ENCODE measurements around the gene EFNA5. TPM values are rescaled to one million over a fixed set of nuclear protein-coding genes. Genes with fewer than 3 reads are reported as not detected.

EFNA5 gene
- total and polyA plus RNA-seq, 2 of the 8 experiments (the other 6 are each of a cell fraction or from before 2014, with no cell fraction given), result 9.6 to 21.8 TPM

DNA sequence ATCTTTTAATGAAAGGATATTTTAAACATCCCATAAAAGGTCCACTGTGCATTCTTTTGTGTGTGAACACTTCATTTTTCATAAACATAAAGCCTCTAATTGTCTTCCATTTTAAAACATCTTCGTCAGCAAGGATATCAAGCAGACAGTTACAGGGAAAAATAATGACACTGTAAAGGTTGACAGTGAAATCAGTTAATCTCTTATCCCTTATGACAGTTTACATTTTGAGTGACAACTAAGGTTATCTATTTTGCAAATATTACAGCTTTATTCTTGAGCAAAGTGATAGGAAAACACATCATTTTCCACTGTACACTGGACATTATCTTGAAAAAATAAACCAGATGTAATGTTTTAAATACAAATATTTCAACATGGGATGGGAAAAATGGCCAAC lies 28.7 kb upstream of the EFNA5 start:
- H2BK12ac ChIP-seq (ENCODE audit: low read depth, low read length), result no peak overlapping the region
- H2BK120ac ChIP-seq (replicated peaks; ENCODE audit: low read depth, low read length), result no peak overlapping the region
- no peak for FAIRE-seq
- H3K56ac ChIP-seq (replicated peaks; ENCODE audit: insufficient read length, low read depth, low read length), result no peak overlapping the region
- no peak overlapping the region for H3K27ac ChIP-seq (ENCODE audit: low read depth, low read length)
- H2AFZ ChIP-seq (ENCODE audit: low read length), result no peak overlapping the region
- no peak overlapping the region for H3K9ac ChIP-seq (replicated peaks in 1 of 4; ENCODE audit: extremely low read depth in 1 of 4, low read depth in 3 of 4, low read length in 3 of 4)
- no peak overlapping the region for H3K4ac ChIP-seq (replicated peaks; ENCODE audit: insufficient read length, low read depth, low read length)
- no peaks in the 10 kb centered on the region for H3K79me2 ChIP-seq (ENCODE audit: control insufficient read depth in 1 of 2, insufficient read depth in 2 of 2, low read length in 2 of 2)
- no peak for DNase-seq (ENCODE audit: low read depth in 1 of 2, low spot score in 2 of 2)
- no peak overlapping the region for H3K4me2 ChIP-seq (ENCODE audit: insufficient read depth in 1 of 2, low read depth in 2 of 2, low read length in 2 of 2)
- H2BK5ac ChIP-seq (ENCODE audit: low read depth, low read length), result no peak overlapping the region
- no peaks in the 10 kb centered on the region for H3K23me2 ChIP-seq (ENCODE audit: low read depth, low read length)
- H3K79me1 ChIP-seq (ENCODE audit: low read depth, low read length), result no peaks in the 10 kb centered on the region
- no peak overlapping the region for H3K14ac ChIP-seq (ENCODE audit: insufficient read length)
- no peak overlapping the region for H4K8ac ChIP-seq (ENCODE audit: extremely low read depth, insufficient read depth, low read length)
- H4K20me1 ChIP-seq (replicated peaks in 1 of 2; ENCODE audit: control insufficient read depth in 1 of 2, insufficient read depth in 2 of 2, low read length in 2 of 2), result no peaks in the 10 kb centered on the region
- POLR2A ChIA-PET (ENCODE audit: partially characterized antibody), result no interaction called here
- WGBS, 2 experiments (ENCODE audit: extremely low coverage in 1 of 2, insufficient coverage in 1 of 2, insufficient read length in 1 of 2, insufficient replicate concordance in 2 of 2, low coverage in 1 of 2, low lambda C conversion rate in 2 of 2, missing lambda C conversion rate in 1 of 2), result 86% methylated on average over 1 of the region's 1 CpG; no CpG with 5 or more reads in 1 of the 2 experiments
- no peaks in the 10 kb centered on the region for H3K9me3 ChIP-seq (ENCODE audit: insufficient read depth in 2 of 2, low read depth in 1 of 2, low read length in 1 of 2)
- H3K18ac ChIP-seq (ENCODE audit: extremely low read depth, low read length), result no peak overlapping the region
- no peak overlapping the region for H3K4me3 ChIP-seq (ENCODE audit: extremely low read depth in 1 of 4, insufficient read depth in 2 of 4, low read depth in 3 of 4, low read length in 4 of 4)
- no peak overlapping the region for H2BK20ac ChIP-seq (ENCODE audit: low read length)
- no peak overlapping the region for H3K23ac ChIP-seq (ENCODE audit: insufficient read length)
- H2BK15ac ChIP-seq (ENCODE audit: low read length), result no peak overlapping the region
- TF ChIP-seq NRF1 (IDR thresholded peaks at IDR 0.05; ENCODE audit: low read depth, low read length), result no peak
- TF ChIP-seq SP2 (IDR thresholded peaks at IDR 0.05; ENCODE audit: low read length), result no peak
- no peak for TF ChIP-seq KDM1A (IDR thresholded peaks at IDR 0.05; ENCODE audit: borderline replicate concordance, low read length)
- TF ChIP-seq HDAC2 (IDR thresholded peaks at IDR 0.05; ENCODE audit: borderline replicate concordance in 1 of 2, low read depth in 2 of 2, low read length in 2 of 2), result no peak
- TF ChIP-seq CTBP2 (IDR thresholded peaks at IDR 0.05; ENCODE audit: borderline replicate concordance, insufficient read depth, insufficient read length, low read length), result no peak
- no peak for TF ChIP-seq YY1 (IDR thresholded peaks at IDR 0.05; ENCODE audit: low read depth, low read length)
- no peak for TF ChIP-seq TCF12 (IDR thresholded peaks at IDR 0.05; ENCODE audit: low read depth, low read length)
- TF ChIP-seq POU5F1 (IDR thresholded peaks at IDR 0.05; ENCODE audit: low read depth, low read length), result no peak
- TF ChIP-seq JUN (IDR thresholded peaks at IDR 0.05; ENCODE audit: low read depth, low read length), result no peak
- TF ChIP-seq SIX5 (IDR thresholded peaks at IDR 0.05; ENCODE audit: low read depth, low read length), result no peak
- H4K5ac ChIP-seq (ENCODE audit: insufficient read length, low read depth, low read length), result no peak overlapping the region
- H4K91ac ChIP-seq (replicated peaks; ENCODE audit: insufficient read length, low read length), result no peak overlapping the region
- no peak overlapping the region for H2AK5ac ChIP-seq (ENCODE audit: low read depth, low read length)
- CTCF ChIA-PET (ENCODE audit: partially characterized antibody), result interaction anchor here (0.5 kb wide), 1 partner anchor 10 kb away, joined by 3 read pairs; no protein-coding TSS in a partner anchor
- H3K4me1 ChIP-seq (replicated peaks in 1 of 4; ENCODE audit: control insufficient read depth in 3 of 4, insufficient read depth in 4 of 4, low read length in 3 of 4), result peaks cover 2 to 13% (median 7%) of the 10 kb centered on the region in 4 experiments; a peak in 5 of 7 replicates
- no peaks in the 10 kb centered on the region; a peak in 1 of 8 replicates for H3K36me3 ChIP-seq (ENCODE audit: control insufficient read depth in 2 of 4, insufficient read depth in 4 of 4, low read length in 3 of 4)
- H3K27me3 ChIP-seq (replicated peaks in 1 of 4; ENCODE audit: control insufficient read depth in 3 of 4, extremely low read depth in 1 of 4, insufficient read depth in 3 of 4, low read length in 3 of 4), result no peaks in the 10 kb centered on the region

Measured in H1 (cell line).